Measurements from ENCODE around the gene ZNF608. TPM values are rescaled to one million over a fixed set of nuclear protein-coding genes. Genes with fewer than 3 reads are reported as not detected.
A peak's percentile ranks its signal among the peaks of the same experiment; 100 is the strongest.

The ZNF608 gene
- total RNA-seq, 2 experiments from 2014 or later: 22.6 to 58.8 TPM

DNA sequence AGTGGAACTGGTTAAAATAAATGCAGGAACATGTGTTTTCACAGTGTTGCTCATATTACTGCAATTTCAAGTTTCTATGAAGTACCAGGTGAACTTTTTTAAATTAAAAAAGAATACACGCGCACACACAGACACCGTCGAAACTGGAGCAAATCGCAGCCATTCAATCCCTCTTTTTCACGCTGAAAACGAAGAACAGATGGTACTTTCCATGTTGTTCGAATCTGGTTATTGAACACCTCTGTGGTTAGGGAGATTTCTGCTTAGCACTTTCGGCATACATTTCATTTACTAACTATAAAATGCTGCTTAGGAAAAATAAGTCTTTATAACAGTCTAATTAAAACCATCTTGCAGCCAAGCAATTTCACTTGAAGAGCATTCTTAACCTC is 6.8 kb downstream of the ZNF608 start:
- no TSS peak for BruUV-seq (replicated peaks)
- H4K20me1 ChIP-seq (ENCODE audit: insufficient read depth, low read length): no peaks in the 10 kb centered on the region
- POLR2A ChIA-PET: interaction anchor here (0.6 to 9.7 kb wide), 10 partner anchors 9 to 1100 kb away, joined by 3 to 132 read pairs (median 6); no protein-coding TSS in a partner anchor
- no peak for TF ChIP-seq CTCF (conservative IDR thresholded peaks at IDR 0.05; ENCODE audit: low read length)
- no peak for TF ChIP-seq EZH2phosphoT487 (IDR thresholded peaks at IDR 0.05; ENCODE audit: borderline replicate concordance, low read depth, low read length)
- H3K79me2 ChIP-seq (ENCODE audit: insufficient read depth, low read depth, low read length): peaks cover 100% of the 10 kb centered on the region
- H3K36me3 ChIP-seq (ENCODE audit: insufficient read depth, low read length): no peaks in the 10 kb centered on the region
- H3K4me1 ChIP-seq (ENCODE audit: insufficient read depth, low read length, poor library complexity, severe bottlenecking): peaks cover 73% of the 10 kb centered on the region
- H2AFZ ChIP-seq (ENCODE audit: low read length): peak overlapping the region; percentile 9; the same call in 1 of the 2 replicates
- H3K9me2 ChIP-seq (ENCODE audit: insufficient read depth, low read length): no peaks in the 10 kb centered on the region
- peak overlapping the region; percentile 85 for H3K4me3 ChIP-seq (ENCODE audit: low read depth, low read length, poor library complexity, severe bottlenecking)
- intact Hi-C loops (cut with micrococcal nuclease; ENCODE audit: unreplicated experiment): loop anchor here (5.0 to 10.0 kb wide), 5 partner anchors 287 to 1865 kb away; partner anchors contain the start of gene PHAX
- peak overlapping the region; percentile 97 for H3K27ac ChIP-seq (ENCODE audit: low read depth, low read length, poor library complexity, severe bottlenecking)
- H3K4me2 ChIP-seq (ENCODE audit: low read length): peak overlapping the region; percentile 94
- H3K9me3 ChIP-seq (ENCODE audit: low read length): no peaks in the 10 kb centered on the region
- CTCF ChIA-PET (ENCODE audit: unreplicated experiment): interaction anchor here (0.8 kb wide), 1 partner anchor 15 kb away, joined by 3 read pairs; no protein-coding TSS in a partner anchor
- DNase-seq (ENCODE audit: low spot score): no peak

- peak overlapping the region; percentile 1; the same call in 1 of the 2 replicates for H2AFZ ChIP-seq (ENCODE audit: low read length)
- H3K4me2 ChIP-seq (ENCODE audit: low read length): peak overlapping the region; percentile 94
- TF ChIP-seq CTCF (conservative IDR thresholded peaks at IDR 0.05; ENCODE audit: low read length) (peak; percentile 65), EZH2phosphoT487 (IDR thresholded peaks at IDR 0.05; ENCODE audit: borderline replicate concordance, low read depth, low read length) (no peak)
- H4K20me1 ChIP-seq (ENCODE audit: insufficient read depth, low read length): no peaks in the 10 kb centered on the region
- H3K4me3 ChIP-seq (ENCODE audit: low read depth, low read length, poor library complexity, severe bottlenecking): peak overlapping the region; percentile 85
- no peaks in the 10 kb centered on the region for H3K36me3 ChIP-seq (ENCODE audit: insufficient read depth, low read length)
- ChIA-PET CTCF (ENCODE audit: unreplicated experiment) (interaction anchor here (0.5 to 0.8 kb wide), 2 partner anchors 15 to 611 kb away, joined by 3 read pairs; no protein-coding TSS in a partner anchor), POLR2A (interaction anchor here (0.6 to 9.7 kb wide), 14 partner anchors 9 to 1101 kb away, joined by 3 to 132 read pairs (median 4); partner anchors contain the start of gene ZNF608)
- intact Hi-C loops (cut with micrococcal nuclease; ENCODE audit: unreplicated experiment): no loop called here
- BruUV-seq (replicated peaks): no TSS peak
- peak; percentile 43 for DNase-seq (ENCODE audit: low spot score)
- H3K9me3 ChIP-seq (ENCODE audit: low read length): no peaks in the 10 kb centered on the region
- no peaks in the 10 kb centered on the region for H3K9me2 ChIP-seq (ENCODE audit: insufficient read depth, low read length)
- H3K27ac ChIP-seq (ENCODE audit: low read depth, low read length, poor library complexity, severe bottlenecking): peak overlapping the region; percentile 97
- peaks cover 79% of the 10 kb centered on the region for H3K4me1 ChIP-seq (ENCODE audit: insufficient read depth, low read length, poor library complexity, severe bottlenecking)
- H3K79me2 ChIP-seq (ENCODE audit: insufficient read depth, low read depth, low read length): peaks cover 100% of the 10 kb centered on the region
Measured at GRCh38 chr5:124738681-124739633, 7.5 kb downstream of the ZNF608 start.
